GM12878 (cell line): ENCODE measurements around the gene CDH4.

Experiments
- ASH2L ChIP-seq: fragments of 300-600, 200-600 bp; sonication (generic); IDR thresholded peaks from 2 replicates; pipeline ENCODE4 v1.6.1; 2017; ENCODE audit warnings: low read depth, mild to moderate bottlenecking, borderline replicate concordance
- ATF7 ChIP-seq: fragments of 450-650 bp; IDR thresholded peaks from 2 replicates; pipeline ENCODE4 v1.6.1; 2016; ENCODE audit warnings: low read depth, mild to moderate bottlenecking
- CTCF ChIP-seq, 3 experiments: IDR thresholded peaks in 2 of 3; conservative IDR thresholded peaks in 1 of 3; 2 replicates each; pipeline ENCODE4 v1.5.1; 2011; ENCODE audit warnings: low read depth in 3 of 3, low read length in 3 of 3, mild to moderate bottlenecking in 3 of 3, control low read depth in 2 of 3, moderate library complexity in 2 of 3, inconsistent platforms in 1 of 3, mixed read lengths in 1 of 3; ENCODE audit not compliant: control insufficient read depth in 2 of 3, insufficient read depth in 1 of 3; ENCODE audit errors: extremely low read depth in 1 of 3
- MXI1 ChIP-seq: fragments of 150-350 bp; IDR thresholded peaks from 2 replicates; pipeline ENCODE4 v1.6.1; 2011; ENCODE audit warnings: low read depth, mild to moderate bottlenecking, inconsistent platforms, low read length, improper control_type of control experiment
- NKRF ChIP-seq: fragments of 450-650 bp; conservative IDR thresholded peaks from 2 replicates; pipeline ENCODE4 v1.6.1; 2017; ENCODE audit warnings: mild to moderate bottlenecking, moderate library complexity
- RAD21 ChIP-seq: IDR thresholded peaks from 2 replicates; pipeline ENCODE4 v1.6.1; 2011; ENCODE audit warnings: mild to moderate bottlenecking, low read depth, low read length, moderate library complexity; ENCODE audit not compliant: insufficient read depth
- ZNF274 ChIP-seq: IDR thresholded peaks from one replicate; pipeline ENCODE4 v1.8.0; 2011; ENCODE audit not compliant: insufficient read length, insufficient read depth

GRCh38 chr20:61901392-61902220 lies 649.5 kb downstream of the CDH4 start:
- TF ChIP-seq CTCF (IDR thresholded peaks at IDR 0.05 in 2 of 3, conservative IDR thresholded peaks at IDR 0.05 in 1 of 3; ENCODE audit: control insufficient read depth in 2 of 3, extremely low read depth in 1 of 3, insufficient read depth in 1 of 3, low read depth in 3 of 3, low read length in 3 of 3) (no peak), RAD21 (no peak), ASH2L (no peak), ATF7 (no peak), MXI1 (no peak), NKRF (no peak), ZNF274 (no peak)
